Measurements from ENCODE around the gene SPTLC1.

GRCh38 chr9:92108122-92108521, 7.1 kb downstream of the SPTLC1 start:
- TF ChIP-seq CTCF (IDR thresholded peaks at IDR 0.05; ENCODE audit: low read length) (no peak), EZH2 (IDR thresholded peaks at IDR 0.05; ENCODE audit: borderline replicate concordance, low read length) (no peak)
